SJCRH30 (cell line): ENCODE data around the gene DTX1. TPM values are rescaled to one million over a fixed set of nuclear protein-coding genes. Genes with fewer than 3 reads are reported as not detected.
A peak's percentile ranks its signal among the peaks of the same experiment; 100 is the strongest.

Experiments used
- DNase-seq, 2 experiments: peaks; one replicate each; pipeline ENCODE4 v3.0.0-alpha.2; 2015 to 2020
- H3K27ac ChIP-seq: fragments of 250-450 bp; sonication (Bioruptor Pico); 2 replicates; pipeline ENCODE4 v1.5.1; 2020; ENCODE audit warnings: mild to moderate bottlenecking, moderate library complexity
- H3K27me3 ChIP-seq: fragments of 250-450 bp; sonication (Bioruptor Pico); 2 replicates; pipeline ENCODE4 v1.5.1; 2020; ENCODE audit warnings: mild to moderate bottlenecking, moderate library complexity
- H3K36me3 ChIP-seq: fragments of 250-450 bp; sonication (Bioruptor Pico); 2 replicates; pipeline ENCODE4 v1.5.1; 2020; ENCODE audit warnings: mild to moderate bottlenecking, moderate library complexity
- H3K4me1 ChIP-seq: fragments of 250-450 bp; sonication (Bioruptor Pico); 2 replicates; pipeline ENCODE4 v1.5.1; 2020; ENCODE audit warnings: mild to moderate bottlenecking, moderate library complexity
- H3K4me3 ChIP-seq: fragments of 250-450 bp; sonication (Bioruptor Pico); 2 replicates; pipeline ENCODE4 v1.5.1; 2020; ENCODE audit warnings: mild to moderate bottlenecking, moderate library complexity
- H3K9me3 ChIP-seq: fragments of 250-450 bp; sonication (Bioruptor Pico); replicated peaks from 2 replicates; pipeline ENCODE4 v1.5.1; 2020; ENCODE audit warnings: mild to moderate bottlenecking, moderate library complexity
- total RNA-seq: library from RNA; depleted of rRNA; stranded (reverse); fragments of >200 nt; shearing (Covaris generic); gene quantifications from 2 replicates; pipeline ENCODE4 v1.2.3, GENCODE V29; 2014

The DTX1 gene
- total RNA-seq, 1 experiment from 2014 or later, result not detected

DNA sequence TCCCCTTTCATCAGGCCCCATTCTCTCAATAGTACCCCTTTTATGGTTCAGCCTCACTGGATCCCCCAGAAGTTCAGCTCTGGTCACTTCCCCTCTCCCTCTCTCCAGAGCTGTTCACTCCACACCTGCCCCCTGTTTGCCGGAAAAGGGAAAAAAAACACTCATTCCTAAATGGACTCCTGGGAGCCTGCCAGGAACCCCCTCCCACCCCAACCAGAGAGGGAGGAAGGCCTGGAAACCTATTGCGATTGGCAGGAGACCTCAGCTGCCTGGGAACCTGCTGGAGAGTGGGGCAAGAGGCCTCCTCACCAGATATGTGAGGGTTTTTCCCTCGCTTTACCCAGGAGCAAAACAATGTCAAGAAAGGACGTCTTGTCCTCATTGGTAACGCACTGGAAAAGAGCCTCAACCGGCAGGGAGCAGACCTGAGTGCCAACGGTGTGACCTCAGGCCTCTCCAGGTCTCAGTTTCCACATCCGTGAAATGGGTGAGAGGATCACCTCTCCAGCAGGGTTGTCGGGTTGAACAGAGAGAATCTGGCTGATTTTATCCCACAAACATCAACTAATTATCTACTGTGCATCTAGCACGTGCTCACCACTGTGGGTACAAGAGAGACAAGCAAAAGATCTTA, 4.6 kb downstream of the DTX1 start:
- Histone ChIP-seq H3K4me1 (no peaks in the 10 kb centered on the region), H3K9me3 (no peaks in the 10 kb centered on the region), H3K27me3 (peaks cover 6% of the 10 kb centered on the region; the same call in 1 of the 2 replicates), H3K27ac (no peak overlapping the region), H3K36me3 (no peaks in the 10 kb centered on the region), H3K4me3 (no peak overlapping the region)
- DNase-seq, result no peak

- H3K4me1 ChIP-seq, result no peaks in the 10 kb centered on the region
- H3K4me3 ChIP-seq, result no peak overlapping the region
- no peak for DNase-seq
- H3K9me3 ChIP-seq, result no peaks in the 10 kb centered on the region
- no peaks in the 10 kb centered on the region for H3K36me3 ChIP-seq
- peaks cover 6% of the 10 kb centered on the region; the same call in 1 of the 2 replicates for H3K27me3 ChIP-seq
- no peak overlapping the region for H3K27ac ChIP-seq
These were observed 6.2 kb downstream of the DTX1 start for GRCh38 chr12:113062502-113063395.

DNA sequence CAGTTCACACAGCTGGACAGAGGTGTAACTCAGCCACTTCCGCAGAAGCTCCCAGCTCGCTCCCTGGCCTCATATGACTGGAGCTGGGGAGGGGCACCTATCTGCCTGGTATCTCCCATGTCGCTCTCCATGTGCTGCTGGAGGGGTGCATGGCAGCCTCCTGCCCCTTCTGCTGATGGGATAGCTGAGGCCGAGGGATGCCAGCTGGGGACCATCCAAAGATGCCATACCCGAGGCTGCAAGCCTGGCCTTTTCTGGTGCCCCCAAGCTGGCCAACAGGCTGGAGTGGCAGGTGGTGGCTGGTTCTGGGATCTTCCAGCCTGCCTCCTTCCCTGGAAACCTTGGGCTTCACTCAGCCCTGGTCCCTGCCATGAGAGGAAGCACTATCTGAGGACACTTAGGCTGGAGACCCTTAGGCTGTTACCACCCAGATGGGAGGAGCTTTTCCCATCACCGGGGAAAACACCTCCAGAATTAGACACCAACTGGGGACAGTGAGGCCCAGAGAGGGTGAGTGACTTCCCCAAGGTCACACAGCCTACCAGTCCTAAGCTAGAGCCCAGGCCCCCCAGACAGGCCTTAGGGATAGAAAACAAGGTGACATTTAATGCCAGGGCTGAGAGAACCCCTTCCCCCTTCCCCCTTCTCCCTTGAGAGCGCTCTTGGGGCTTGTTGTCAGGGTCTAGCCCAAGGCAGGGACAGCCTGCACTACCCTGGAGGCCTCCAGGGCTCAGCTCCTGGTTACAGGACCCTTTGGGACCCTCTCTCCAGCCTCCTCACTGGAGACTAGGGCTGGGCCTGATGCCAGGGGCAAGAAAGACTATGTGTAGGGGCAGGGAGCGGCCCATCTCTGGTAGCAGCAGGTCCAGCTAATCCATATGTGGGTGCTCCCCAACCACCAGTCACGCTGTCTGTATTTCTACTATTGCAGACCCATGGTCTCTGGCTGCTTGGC, 7.1 kb downstream of the DTX1 start:
- H3K27ac ChIP-seq, result no peak overlapping the region
- no peaks in the 10 kb centered on the region for H3K9me3 ChIP-seq
- no peak overlapping the region for H3K4me3 ChIP-seq
- H3K27me3 ChIP-seq, result peaks cover 6% of the 10 kb centered on the region; the same call in 1 of the 2 replicates
- no peaks in the 10 kb centered on the region for H3K4me1 ChIP-seq
- DNase-seq, result no peak
- H3K36me3 ChIP-seq, result no peaks in the 10 kb centered on the region

- Histone ChIP-seq H3K36me3 (no peaks in the 10 kb centered on the region), H3K27me3 (peaks cover 6% of the 10 kb centered on the region; the same call in 1 of the 2 replicates), H3K4me3 (no peak overlapping the region), H3K27ac (no peak overlapping the region), H3K4me1 (no peaks in the 10 kb centered on the region), H3K9me3 (no peaks in the 10 kb centered on the region)
- DNase-seq, result no peak
These were observed 8.0 kb downstream of the DTX1 start for GRCh38 chr12:113064395-113065125.

DNA sequence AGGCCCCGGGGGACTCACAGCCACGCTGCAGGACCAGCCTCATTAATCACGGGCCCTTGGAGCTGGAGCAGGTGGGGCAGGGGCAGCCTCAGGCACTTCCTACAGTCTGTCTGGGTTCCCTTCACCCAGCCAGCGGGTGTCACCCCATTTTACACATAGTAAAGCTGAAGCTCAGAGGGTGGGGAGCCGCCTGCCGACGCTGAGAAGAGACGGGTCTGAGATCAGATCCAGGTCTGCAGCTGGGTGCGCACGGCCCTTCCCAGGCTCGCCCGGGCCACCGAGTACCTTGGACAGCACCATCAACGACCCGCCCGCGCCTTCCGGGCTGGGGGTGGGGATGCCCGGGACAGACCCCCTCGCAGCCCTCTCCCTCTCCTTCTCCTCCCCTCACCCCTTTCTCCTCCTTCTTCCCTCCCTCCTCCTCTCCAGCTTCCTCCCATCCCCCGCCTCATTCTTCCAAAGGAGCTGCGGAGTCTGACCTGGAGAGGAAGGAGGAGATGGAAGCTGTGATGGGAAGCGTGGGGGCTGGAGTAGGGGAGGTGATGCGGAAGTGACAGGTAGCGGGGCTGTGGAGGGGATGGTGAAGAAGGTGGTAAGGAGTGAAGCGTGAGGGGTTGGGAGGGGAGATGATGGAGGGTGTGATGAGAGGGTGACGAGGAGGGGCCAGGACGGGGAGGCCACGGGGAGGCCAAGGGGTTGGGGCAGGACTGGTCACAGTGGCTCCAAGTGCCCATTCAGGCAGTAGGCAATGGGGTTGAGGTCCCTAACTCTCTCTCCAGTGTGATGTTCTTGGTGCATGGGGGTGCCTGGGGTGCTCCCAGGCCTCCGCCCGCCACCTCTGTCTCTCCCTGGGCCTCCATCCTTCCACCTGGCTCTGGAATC, 8.8 kb downstream of the DTX1 start:
- DNase-seq, result peak; percentile 16 to 27
- no peaks in the 10 kb centered on the region for H3K9me3 ChIP-seq
- peaks cover 6% of the 10 kb centered on the region; the same call in 1 of the 2 replicates for H3K27me3 ChIP-seq
- H3K27ac ChIP-seq, result no peak overlapping the region
- no peak overlapping the region for H3K4me3 ChIP-seq
- H3K36me3 ChIP-seq, result no peaks in the 10 kb centered on the region
- no peaks in the 10 kb centered on the region for H3K4me1 ChIP-seq

DNA sequence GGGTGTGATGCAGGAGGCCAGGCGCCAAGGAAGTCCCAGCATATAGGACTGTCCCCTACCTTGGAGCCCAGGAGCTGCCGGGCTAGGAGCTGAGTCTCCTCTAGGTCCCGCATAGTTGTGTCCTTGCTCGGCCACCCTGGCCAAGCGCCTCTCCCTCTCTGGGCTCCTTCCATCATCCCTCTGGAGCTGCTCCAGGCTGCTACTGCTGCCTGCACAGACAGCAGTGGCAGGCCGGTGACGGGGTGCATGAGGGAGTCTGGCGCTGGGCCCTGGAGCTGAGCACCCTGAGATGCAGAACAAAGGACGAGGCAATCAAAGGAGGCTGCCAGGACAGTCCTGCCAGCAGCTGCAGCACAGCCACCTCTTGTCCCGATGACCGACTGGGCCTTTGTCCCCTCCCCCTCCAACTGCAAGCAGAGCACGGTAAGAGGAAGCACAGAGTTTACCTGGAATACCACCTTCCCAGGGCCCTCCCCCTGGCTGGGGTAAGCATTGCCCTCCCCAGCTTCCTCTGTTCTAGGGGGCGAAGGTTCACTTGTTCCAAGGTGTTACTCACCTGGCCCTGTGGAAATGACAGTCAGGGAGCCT, 10.4 kb downstream of the DTX1 start:
- Histone ChIP-seq H3K9me3 (no peaks in the 10 kb centered on the region), H3K27ac (no peak overlapping the region), H3K4me1 (no peaks in the 10 kb centered on the region), H3K27me3 (peaks cover 11% of the 10 kb centered on the region; the same call in 1 of the 2 replicates), H3K36me3 (no peaks in the 10 kb centered on the region), H3K4me3 (no peak overlapping the region)
- DNase-seq, result no peak

GRCh38 chr12:113067987-113068935, 11.7 kb downstream of the DTX1 start:
- Histone ChIP-seq H3K9me3 (no peaks in the 10 kb centered on the region), H3K4me1 (no peaks in the 10 kb centered on the region), H3K27ac (no peak overlapping the region), H3K36me3 (no peaks in the 10 kb centered on the region), H3K4me3 (no peak overlapping the region), H3K27me3 (peaks cover 12% of the 10 kb centered on the region; the same call in 1 of the 2 replicates)
- DNase-seq, result no peak

GRCh38 chr12:113069149-113069548, 12.6 kb downstream of the DTX1 start:
- Histone ChIP-seq H3K4me3 (no peak overlapping the region), H3K27ac (no peak overlapping the region), H3K36me3 (no peaks in the 10 kb centered on the region), H3K9me3 (no peaks in the 10 kb centered on the region), H3K4me1 (no peaks in the 10 kb centered on the region), H3K27me3 (peaks cover 13% of the 10 kb centered on the region; the same call in 1 of the 2 replicates)
- no peak for DNase-seq

DNA sequence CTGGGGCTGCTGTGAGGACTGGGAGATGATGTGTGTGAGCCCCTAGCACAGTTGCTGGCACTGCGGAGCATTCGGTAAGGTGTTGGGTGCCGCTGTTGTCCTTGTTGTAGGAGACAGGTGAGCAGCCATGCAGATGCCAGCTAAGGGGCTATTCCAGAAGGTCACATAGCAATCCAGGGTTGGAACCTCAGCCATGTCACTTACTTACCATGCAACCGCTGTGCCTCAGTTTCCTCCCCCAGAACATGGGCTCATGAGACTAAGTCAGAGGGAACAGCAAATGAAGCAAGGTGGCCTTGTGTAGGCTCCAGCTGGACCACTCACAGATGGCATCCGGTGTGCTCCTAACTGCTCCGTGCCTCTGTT, 13.2 kb downstream of the DTX1 start:
- Histone ChIP-seq H3K9me3 (no peaks in the 10 kb centered on the region), H3K4me1 (no peaks in the 10 kb centered on the region), H3K27me3 (peaks cover 13% of the 10 kb centered on the region; the same call in 1 of the 2 replicates), H3K4me3 (no peak overlapping the region), H3K36me3 (no peaks in the 10 kb centered on the region), H3K27ac (no peak overlapping the region)
- no peak for DNase-seq

- H3K4me1 ChIP-seq, result no peaks in the 10 kb centered on the region
- peaks cover 13% of the 10 kb centered on the region; the same call in 1 of the 2 replicates for H3K27me3 ChIP-seq
- no peak for DNase-seq
- no peak overlapping the region for H3K27ac ChIP-seq
- H3K9me3 ChIP-seq, result no peaks in the 10 kb centered on the region
- H3K4me3 ChIP-seq, result no peak overlapping the region
- H3K36me3 ChIP-seq, result no peaks in the 10 kb centered on the region
These were observed 13.8 kb downstream of the DTX1 start for GRCh38 chr12:113070117-113070906.
